Dendritic cell treated with granulocyte-macrophage colony-stimulating factor and Interleukin-4, amounts not matched to agents 40 ng/mL and 50 ng/mL, for 4 days (primary cell): ENCODE data around the gene WASL.
A peak's percentile ranks its signal among the peaks of the same experiment; 100 is the strongest.

Experiments
- H3K27ac Mint-ChIP-seq: one replicate; pipeline ENCODE4 v1.8.0; 2022; ENCODE audit warnings: mild to moderate bottlenecking, mixed read lengths
- H3K27me3 Mint-ChIP-seq: one replicate; pipeline ENCODE4 v1.8.0; 2022; ENCODE audit warnings: mild to moderate bottlenecking, mixed read lengths
- H3K36me3 Mint-ChIP-seq: one replicate; pipeline ENCODE4 v1.8.0; 2022; ENCODE audit warnings: low read depth, mixed read lengths
- H3K4me1 Mint-ChIP-seq: one replicate; pipeline ENCODE4 v1.8.0; 2022; ENCODE audit warnings: low read depth, mixed read lengths
- H3K4me3 Mint-ChIP-seq: one replicate; pipeline ENCODE4 v1.8.0; 2022; ENCODE audit warnings: mild to moderate bottlenecking, moderate library complexity, mixed read lengths
- H3K9me3 Mint-ChIP-seq: one replicate; pipeline ENCODE4 v1.8.0; 2022; ENCODE audit warnings: mixed read lengths
- intact Hi-C: fragments of 100-400 bp; cut with micrococcal nuclease; formaldehyde crosslinking; loops from one replicate; pipeline ENCODE4 v1.15.0; 2022

The WASL gene

DNA sequence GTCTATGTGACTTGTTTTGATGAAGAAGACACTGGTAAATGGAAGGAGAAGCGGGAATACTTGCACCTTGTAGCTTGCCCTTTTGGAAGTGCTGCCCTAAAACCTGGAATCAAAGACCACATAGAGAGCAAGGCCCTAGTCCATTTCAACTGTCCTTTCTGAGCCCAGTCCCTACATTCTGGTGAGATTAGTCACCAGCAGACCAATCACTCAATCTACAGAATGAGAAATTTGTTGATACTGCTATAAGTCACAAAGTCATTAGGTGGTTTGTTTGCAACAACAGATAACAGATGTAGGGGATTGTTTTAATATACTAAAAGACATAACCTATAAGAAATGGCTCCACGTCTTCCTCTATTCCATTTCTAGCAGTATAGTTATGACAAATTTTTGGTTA, 33.6 kb downstream of the WASL start:
- intact Hi-C loops = no loop called here
- Mint-ChIP-seq H3K4me1 (peaks cover 49% of the 10 kb centered on the region), H3K4me3 (no peak overlapping the region), H3K27ac (no peak overlapping the region), H3K9me3 (no peaks in the 10 kb centered on the region), H3K36me3 (peaks cover 6% of the 10 kb centered on the region), H3K27me3 (no peaks in the 10 kb centered on the region)

DNA sequence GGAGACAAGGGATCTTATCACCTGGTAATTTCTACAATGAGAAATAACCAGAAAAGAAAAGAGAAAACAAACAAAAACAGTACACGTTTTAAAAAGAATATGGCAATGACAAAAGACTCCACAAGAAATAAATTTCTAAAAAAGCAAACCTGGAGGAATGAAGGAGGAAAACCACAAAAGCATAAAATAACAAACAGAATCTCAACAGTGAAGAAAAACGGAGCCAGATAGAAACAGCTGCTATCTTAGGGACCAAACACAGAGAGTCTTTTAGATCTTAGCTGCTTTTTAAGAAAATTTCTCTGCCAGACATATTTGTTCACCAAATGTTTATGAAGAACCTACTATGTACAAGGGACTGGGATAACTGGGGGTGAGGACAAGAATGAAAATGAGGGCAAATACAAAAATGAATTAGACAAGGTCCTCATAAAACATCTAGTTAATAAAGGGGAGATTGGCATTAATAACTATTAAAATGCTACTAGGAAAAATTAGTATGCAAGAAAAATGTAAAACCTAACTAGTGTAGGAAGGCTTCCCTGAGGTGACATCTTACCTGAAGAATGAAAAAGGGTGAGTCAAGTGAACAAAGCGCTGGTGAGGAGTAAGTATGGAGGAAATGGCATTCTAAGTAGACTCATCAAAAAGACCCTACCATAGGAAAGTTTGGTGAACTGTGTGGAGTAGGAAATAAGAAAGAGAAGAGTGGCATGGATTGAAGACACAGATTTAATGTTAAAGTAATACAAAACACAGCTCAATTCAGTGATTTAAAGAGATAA, 34.3 kb downstream of the WASL start:
- H3K9me3 Mint-ChIP-seq = no peaks in the 10 kb centered on the region
- peaks cover 42% of the 10 kb centered on the region for H3K4me1 Mint-ChIP-seq
- intact Hi-C loops = loop anchor here (5.0 kb wide), 1 partner anchor 33 kb away; the partner anchor contains the start of gene WASL
- peaks cover 6% of the 10 kb centered on the region for H3K36me3 Mint-ChIP-seq
- H3K27ac Mint-ChIP-seq = no peak overlapping the region
- H3K4me3 Mint-ChIP-seq = no peak overlapping the region
- H3K27me3 Mint-ChIP-seq = no peaks in the 10 kb centered on the region

DNA sequence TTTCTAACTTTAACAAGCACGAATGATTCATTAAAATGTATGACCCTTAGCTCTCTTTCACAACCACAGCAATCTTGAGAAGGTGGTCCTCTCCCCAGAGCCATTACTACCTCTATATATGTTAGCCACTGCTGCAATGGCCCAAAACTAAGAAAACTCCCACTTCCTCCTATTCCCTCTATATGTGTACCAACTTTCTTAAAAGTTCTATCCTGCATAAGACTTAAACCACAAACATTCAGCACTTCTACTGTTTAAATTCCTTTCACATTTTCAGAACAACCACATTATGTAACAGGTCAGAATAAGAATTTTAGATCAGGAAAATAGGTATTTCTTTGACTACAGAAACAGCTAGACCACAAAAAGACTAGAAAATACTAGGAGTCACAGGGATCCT, 36.2 kb downstream of the WASL start:
- Mint-ChIP-seq H3K4me3 (no peak overlapping the region), H3K27ac (peak overlapping the region; percentile 57), H3K4me1 (peaks cover 34% of the 10 kb centered on the region), H3K9me3 (no peaks in the 10 kb centered on the region), H3K27me3 (no peaks in the 10 kb centered on the region), H3K36me3 (peaks cover 17% of the 10 kb centered on the region)
- intact Hi-C loops = loop anchor here (5.0 kb wide), 1 partner anchor 35 kb away; the partner anchor contains the start of gene WASL

DNA sequence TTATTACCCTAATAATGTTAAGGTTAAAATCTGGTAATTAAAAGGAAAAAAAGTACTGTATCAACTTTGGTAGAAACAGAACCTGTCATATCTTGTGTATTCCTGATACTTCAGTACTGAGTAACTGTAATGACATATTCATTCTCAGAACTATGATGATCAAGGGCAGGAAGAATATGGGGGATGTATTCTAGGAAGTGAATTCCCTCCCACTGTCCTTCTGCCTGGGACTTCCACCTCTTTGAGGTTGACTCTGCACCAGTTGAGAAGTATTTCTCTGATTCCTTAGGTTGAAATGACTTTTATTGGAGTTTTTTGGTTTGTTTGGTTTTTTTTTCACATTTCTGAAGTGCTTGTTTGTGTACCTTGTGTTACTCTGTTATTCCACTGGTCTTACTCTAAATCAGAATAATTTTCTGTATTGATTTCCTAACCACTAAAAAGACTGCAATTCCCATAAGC, 36.9 kb downstream of the WASL start:
- Mint-ChIP-seq H3K4me1 (peaks cover 34% of the 10 kb centered on the region), H3K9me3 (no peaks in the 10 kb centered on the region), H3K27me3 (no peaks in the 10 kb centered on the region), H3K36me3 (peaks cover 19% of the 10 kb centered on the region), H3K27ac (peak overlapping the region; percentile 57), H3K4me3 (no peak overlapping the region)
- intact Hi-C loops = loop anchor here (5.0 kb wide), 1 partner anchor 35 kb away; the partner anchor contains the start of gene WASL

DNA sequence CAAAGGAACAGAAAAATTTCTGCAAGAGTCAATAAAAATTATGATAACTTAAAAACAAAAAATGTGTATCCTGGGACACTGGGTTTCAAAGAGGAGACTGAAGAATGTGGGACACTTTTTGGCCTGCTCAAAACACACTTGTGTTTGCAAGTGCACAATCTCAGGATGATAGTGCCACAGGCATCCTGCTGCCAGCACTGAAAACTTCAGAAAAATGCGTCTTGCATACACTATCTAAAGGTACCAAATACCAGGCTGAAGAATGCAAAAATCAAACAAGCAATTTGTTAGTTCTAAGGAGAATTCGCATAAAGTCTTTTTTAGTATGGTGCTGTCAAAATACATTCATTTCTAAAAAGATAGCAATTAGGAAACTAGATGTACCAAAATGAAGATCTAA, 38.1 kb downstream of the WASL start:
- Mint-ChIP-seq H3K4me1 (peaks cover 29% of the 10 kb centered on the region), H3K27ac (no peak overlapping the region), H3K36me3 (peaks cover 20% of the 10 kb centered on the region), H3K27me3 (no peaks in the 10 kb centered on the region), H3K4me3 (no peak overlapping the region), H3K9me3 (no peaks in the 10 kb centered on the region)
- intact Hi-C loops = loop anchor here (5.0 kb wide), 1 partner anchor 37 kb away; the partner anchor contains the start of gene WASL

DNA sequence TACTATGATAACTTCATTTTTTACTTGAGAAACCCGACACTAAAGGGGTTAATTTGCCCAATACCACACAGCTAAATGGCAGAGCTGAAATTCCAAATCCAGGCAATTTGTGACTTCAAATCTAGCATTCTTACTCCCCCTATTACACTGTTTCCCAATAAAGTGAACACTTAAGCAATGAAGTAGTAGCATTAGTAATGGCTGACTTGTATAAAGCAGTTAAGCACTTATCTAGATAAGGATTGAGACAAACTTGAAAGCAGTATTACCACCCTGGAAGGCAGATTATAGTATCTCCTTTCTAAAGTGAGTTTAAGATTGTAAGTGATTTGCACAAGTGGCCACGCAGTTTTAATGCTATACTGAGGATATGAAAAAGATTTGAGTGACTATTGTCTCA, 39.3 kb downstream of the WASL start:
- Mint-ChIP-seq H3K27ac (no peak overlapping the region), H3K4me1 (peaks cover 24% of the 10 kb centered on the region), H3K9me3 (no peaks in the 10 kb centered on the region), H3K4me3 (no peak overlapping the region), H3K36me3 (peaks cover 29% of the 10 kb centered on the region), H3K27me3 (no peaks in the 10 kb centered on the region)
- intact Hi-C loops = no loop called here

DNA sequence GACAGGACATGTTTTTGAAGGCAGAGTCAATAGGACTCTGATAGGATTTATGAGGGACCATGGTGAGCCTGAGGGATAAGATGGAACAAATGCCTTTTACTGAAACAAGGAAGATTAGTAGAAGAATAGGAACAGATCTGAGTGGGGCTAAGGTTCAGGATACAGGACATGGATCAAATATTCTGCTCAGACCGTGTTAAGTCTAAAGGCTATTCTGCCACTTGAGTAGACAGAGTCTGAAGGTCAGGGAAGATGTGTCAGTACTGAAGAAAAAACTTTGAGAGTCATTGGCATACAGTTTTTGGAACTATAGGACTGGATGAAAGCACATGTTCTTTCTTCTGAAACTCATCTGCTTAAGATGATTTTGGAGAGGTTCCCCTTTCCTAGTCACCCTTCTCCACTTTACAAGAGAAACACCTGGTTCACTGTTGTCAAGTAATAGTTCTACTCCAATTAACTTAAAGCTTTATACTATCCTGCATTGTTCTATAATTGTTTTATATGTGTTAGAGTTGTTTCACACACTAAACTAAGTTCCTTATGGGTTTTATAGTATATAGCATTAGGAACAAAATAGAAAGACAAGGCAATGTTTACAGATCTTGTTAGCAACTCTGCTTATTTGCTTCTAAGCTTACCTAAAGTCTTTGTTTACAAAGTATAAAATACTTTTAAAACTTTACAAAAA, 43.4 kb downstream of the WASL start:
- intact Hi-C loops = no loop called here
- H3K4me3 Mint-ChIP-seq = no peak overlapping the region
- H3K36me3 Mint-ChIP-seq = peaks cover 48% of the 10 kb centered on the region
- no peak overlapping the region for H3K27ac Mint-ChIP-seq
- H3K27me3 Mint-ChIP-seq = no peaks in the 10 kb centered on the region
- no peaks in the 10 kb centered on the region for H3K4me1 Mint-ChIP-seq
- no peaks in the 10 kb centered on the region for H3K9me3 Mint-ChIP-seq

DNA sequence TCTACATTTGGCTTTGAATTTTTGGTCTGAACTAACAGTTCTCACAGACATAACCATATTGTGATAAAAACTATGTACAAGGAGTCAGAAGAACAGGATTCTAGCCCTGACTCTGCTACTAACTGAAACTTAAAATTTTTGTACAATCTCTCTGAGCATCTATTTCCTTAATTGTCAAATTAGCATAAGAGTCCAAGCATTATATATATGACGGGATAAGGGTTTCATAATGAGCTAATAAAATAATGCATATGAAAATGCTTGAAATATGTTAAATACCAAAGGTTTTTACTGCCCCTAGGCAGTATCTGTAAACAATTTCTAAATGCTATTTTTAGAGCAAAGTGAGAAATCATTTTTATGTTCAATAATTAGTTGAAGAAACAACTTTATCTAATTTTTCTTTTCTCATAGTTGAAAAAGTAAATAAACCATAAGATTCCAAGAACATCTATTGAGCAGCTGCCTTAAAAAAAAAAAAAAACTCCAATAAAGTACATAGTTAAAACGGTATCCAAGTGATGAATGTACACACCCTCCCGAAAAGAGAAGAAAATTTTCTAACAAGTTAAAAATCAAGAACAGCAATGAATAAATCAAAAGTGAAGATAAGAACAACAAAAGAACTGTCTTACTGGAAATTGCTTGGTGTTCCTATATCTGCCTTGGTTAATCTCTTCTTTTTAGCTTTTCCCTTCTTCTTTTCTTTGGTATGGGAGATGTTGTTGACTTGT, 52.7 kb downstream of the WASL start:
- H3K4me3 Mint-ChIP-seq = no peak overlapping the region
- no peaks in the 10 kb centered on the region for H3K27me3 Mint-ChIP-seq
- no peak overlapping the region for H3K27ac Mint-ChIP-seq
- H3K36me3 Mint-ChIP-seq = peaks cover 61% of the 10 kb centered on the region
- intact Hi-C loops = no loop called here
- no peaks in the 10 kb centered on the region for H3K9me3 Mint-ChIP-seq
- H3K4me1 Mint-ChIP-seq = no peaks in the 10 kb centered on the region

DNA sequence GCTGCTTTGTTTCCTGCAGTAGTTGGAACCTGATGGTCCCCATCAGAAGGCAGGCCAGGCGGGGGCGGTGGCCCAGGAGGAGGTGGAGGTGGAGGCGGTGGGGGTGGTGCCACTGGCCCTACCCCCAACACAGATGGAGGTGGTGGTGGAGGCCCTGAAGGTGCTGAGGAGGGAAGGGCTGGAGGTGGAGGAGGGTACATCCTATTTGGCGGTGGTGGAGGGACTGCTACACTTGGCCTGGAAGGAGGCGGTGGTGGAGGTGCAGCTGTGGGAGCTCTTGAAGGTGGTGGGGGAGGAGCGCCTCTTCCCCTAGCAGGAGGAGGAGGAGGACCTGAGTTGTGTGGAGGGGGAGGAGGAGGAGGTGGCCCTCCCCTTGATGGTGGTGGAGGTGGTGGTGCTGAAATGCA, 56.3 kb downstream of the WASL start:
- Mint-ChIP-seq H3K27ac (no peak overlapping the region), H3K4me1 (no peaks in the 10 kb centered on the region), H3K27me3 (no peaks in the 10 kb centered on the region), H3K36me3 (peaks cover 57% of the 10 kb centered on the region), H3K9me3 (no peaks in the 10 kb centered on the region), H3K4me3 (no peak overlapping the region)
- intact Hi-C loops = no loop called here

DNA sequence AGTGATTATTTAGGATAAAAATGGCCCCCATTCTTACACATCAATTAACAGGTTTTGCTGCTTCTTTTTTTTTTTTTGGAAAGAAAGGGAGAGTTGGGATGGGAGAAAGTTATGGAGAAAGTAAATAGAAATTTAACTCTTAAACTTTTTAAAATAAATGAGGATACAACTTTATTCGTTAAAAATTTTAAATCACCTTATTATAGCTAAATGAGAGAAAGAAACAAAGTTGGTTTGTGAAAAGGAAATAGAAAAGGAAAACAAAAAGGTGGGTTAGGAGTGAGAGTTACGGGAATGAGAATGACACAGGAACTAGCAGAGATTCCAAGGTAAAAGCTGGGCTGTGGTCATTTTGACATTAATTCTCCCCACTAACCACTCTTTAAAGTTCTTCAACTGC, 58.3 kb downstream of the WASL start:
- H3K36me3 Mint-ChIP-seq = peaks cover 55% of the 10 kb centered on the region
- H3K9me3 Mint-ChIP-seq = no peaks in the 10 kb centered on the region
- no peaks in the 10 kb centered on the region for H3K27me3 Mint-ChIP-seq
- no peak overlapping the region for H3K27ac Mint-ChIP-seq
- intact Hi-C loops = no loop called here
- H3K4me3 Mint-ChIP-seq = no peak overlapping the region
- no peaks in the 10 kb centered on the region for H3K4me1 Mint-ChIP-seq

DNA sequence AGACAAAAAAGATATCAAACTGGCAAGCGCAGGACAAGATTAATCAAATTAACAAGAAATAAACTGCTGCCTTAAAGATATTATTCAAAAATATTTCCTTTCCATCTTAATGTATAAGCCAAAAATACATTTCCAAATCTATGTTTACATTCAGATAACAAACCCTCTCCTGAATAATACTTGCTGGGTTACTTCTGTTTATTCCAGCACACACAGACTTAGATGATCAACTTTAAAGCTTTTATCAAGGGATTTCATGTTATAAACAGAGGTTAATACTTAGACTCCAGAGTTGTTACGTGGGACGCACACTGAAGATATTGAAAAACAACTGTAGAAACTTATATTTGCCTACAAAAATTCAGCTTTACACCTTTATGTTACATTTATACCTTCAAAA, 59.6 kb downstream of the WASL start:
- Mint-ChIP-seq H3K9me3 (no peaks in the 10 kb centered on the region), H3K4me1 (peaks cover 6% of the 10 kb centered on the region), H3K36me3 (peaks cover 55% of the 10 kb centered on the region), H3K4me3 (no peak overlapping the region), H3K27me3 (no peaks in the 10 kb centered on the region), H3K27ac (no peak overlapping the region)
- intact Hi-C loops = loop anchor here (10.0 kb wide), 1 partner anchor 194 kb away; no protein-coding TSS in a partner anchor

DNA sequence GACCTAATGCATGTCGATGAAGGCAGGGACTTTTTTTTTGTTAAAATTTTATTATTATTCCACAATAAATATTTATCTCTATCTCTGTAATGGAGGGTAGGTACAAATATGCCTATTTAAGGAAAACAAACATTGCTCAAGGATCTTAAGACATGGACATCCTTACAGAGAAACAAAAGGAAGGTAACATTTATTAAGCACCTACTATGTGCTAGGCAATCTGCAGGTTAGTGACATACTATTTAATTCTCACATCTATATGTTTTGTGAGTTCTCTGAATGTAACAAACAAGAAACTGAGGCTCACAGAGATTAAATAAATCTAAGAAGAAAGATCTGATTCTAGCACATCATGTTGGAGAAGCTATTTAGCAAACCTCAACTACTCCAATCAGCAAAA, 61.1 kb downstream of the WASL start:
- H3K4me1 Mint-ChIP-seq = peaks cover 6% of the 10 kb centered on the region
- H3K4me3 Mint-ChIP-seq = no peak overlapping the region
- H3K9me3 Mint-ChIP-seq = no peaks in the 10 kb centered on the region
- no peak overlapping the region for H3K27ac Mint-ChIP-seq
- intact Hi-C loops = loop anchor here (10.0 kb wide), 1 partner anchor 193 kb away; no protein-coding TSS in a partner anchor
- H3K27me3 Mint-ChIP-seq = no peaks in the 10 kb centered on the region
- H3K36me3 Mint-ChIP-seq = peaks cover 62% of the 10 kb centered on the region

DNA sequence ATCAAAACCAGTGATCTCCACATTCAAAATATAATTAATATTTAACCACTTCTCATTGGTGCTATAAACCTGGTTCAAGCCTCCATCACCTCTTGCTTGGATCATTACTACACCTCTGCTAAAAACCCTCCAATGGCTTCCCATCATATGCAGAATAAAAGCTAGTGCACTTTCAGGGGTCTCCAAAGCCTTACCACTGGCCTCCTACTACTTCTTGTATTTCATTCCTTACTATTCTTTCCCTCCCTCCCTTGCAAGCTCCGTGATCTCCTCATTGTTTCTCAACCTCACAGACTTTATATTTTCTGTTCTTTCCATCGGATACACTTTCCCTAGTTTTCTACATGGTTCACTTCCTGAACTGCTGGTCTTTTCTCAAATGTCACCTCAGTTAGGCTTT, 61.6 kb downstream of the WASL start:
- intact Hi-C loops = loop anchor here (10.0 kb wide), 1 partner anchor 192 kb away; no protein-coding TSS in a partner anchor
- Mint-ChIP-seq H3K27me3 (no peaks in the 10 kb centered on the region), H3K27ac (no peak overlapping the region), H3K4me3 (no peak overlapping the region), H3K9me3 (no peaks in the 10 kb centered on the region), H3K36me3 (peaks cover 57% of the 10 kb centered on the region), H3K4me1 (peaks cover 6% of the 10 kb centered on the region)

DNA sequence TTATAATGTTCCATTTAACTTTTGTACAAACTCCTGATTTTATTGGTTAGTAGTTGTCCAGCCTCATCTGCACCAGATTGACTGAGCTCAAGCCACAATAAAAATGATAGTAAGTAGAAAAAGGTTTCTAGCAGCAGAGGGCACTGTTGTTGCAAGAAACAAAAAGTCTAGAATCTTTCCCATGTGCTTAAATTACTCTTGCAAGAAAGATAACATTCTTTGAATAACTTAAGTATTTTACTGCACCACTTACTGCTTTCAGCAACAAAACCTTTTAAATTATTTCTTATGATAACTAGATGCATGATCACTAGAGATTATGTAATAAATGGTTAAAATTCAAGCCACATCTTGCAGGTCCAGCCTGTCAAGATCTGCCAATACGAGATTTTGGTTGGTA, 66.1 kb downstream of the WASL start:
- Mint-ChIP-seq H3K36me3 (peaks cover 41% of the 10 kb centered on the region), H3K4me3 (no peak overlapping the region), H3K4me1 (peaks cover 6% of the 10 kb centered on the region), H3K27ac (no peak overlapping the region), H3K27me3 (no peaks in the 10 kb centered on the region), H3K9me3 (no peaks in the 10 kb centered on the region)
- intact Hi-C loops = loop anchor here (2.0 to 10.0 kb wide), 3 partner anchors 182 to 190 kb away; no protein-coding TSS in a partner anchor
